ENCODE data around the gene PPP1R9A.

The PPP1R9A gene

GRCh38 chr7:95324431-95324830 lies 417.0 kb downstream of the PPP1R9A start, which contains the start of gene PON1:
PON1 (minus strand) TSS chr7:95324532; CDS start chr7:95324475, 57 bp downstream.
- DNase-seq: no peak

GRCh38 chr7:95327356-95327755 lies 420.0 kb downstream of the PPP1R9A start:
- no peak for DNase-seq

- no peak for DNase-seq
These were observed 423.0 kb downstream of the PPP1R9A start for GRCh38 chr7:95330204-95330960.

- no peak for DNase-seq
These were observed 423.6 kb downstream of the PPP1R9A start for GRCh38 chr7:95330961-95331337.

GRCh38 chr7:95334447-95334846 lies 427.1 kb downstream of the PPP1R9A start:
- DNase-seq: no peak

GRCh38 chr7:95335093-95335492 lies 427.7 kb downstream of the PPP1R9A start:
- DNase-seq: no peak

- DNase-seq: no peak
These were observed 431.4 kb downstream of the PPP1R9A start for GRCh38 chr7:95338832-95339231.

- no peak for DNase-seq
These were observed 433.1 kb downstream of the PPP1R9A start for GRCh38 chr7:95340491-95340890.

GRCh38 chr7:95342029-95342428 lies 434.6 kb downstream of the PPP1R9A start:
- no peak for DNase-seq

- no peak for DNase-seq
These were observed 435.4 kb downstream of the PPP1R9A start for GRCh38 chr7:95342642-95343307.
